ENCODE results near the gene SSH2. TPM values are rescaled to one million over a fixed set of nuclear protein-coding genes. Genes with fewer than 3 reads are reported as not detected.

The SSH2 gene
- total RNA-seq, 1 experiment from 2014 or later: 14.6 TPM

- no peak overlapping the region for H3K14ac ChIP-seq (ENCODE audit: insufficient read depth, low read length)
- Mint-ChIP-seq H3K4me3 (no peak overlapping the region), H3K27ac (no peak overlapping the region), H3K27me3 (ENCODE audit: low read depth) (no peaks in the 10 kb centered on the region), H3K36me3 (ENCODE audit: insufficient read depth in 1 of 3, low read depth in 3 of 3) (no peaks in the 10 kb centered on the region), H3K4me1 (peaks cover 6 to 10% of the 10 kb centered on the region in 2 experiments), H3K9me3 (no peaks in the 10 kb centered on the region)
- H4K5ac ChIP-seq (ENCODE audit: insufficient read length, low read depth, low read length): no peak overlapping the region
- no peaks in the 10 kb centered on the region for H4K20me1 ChIP-seq (ENCODE audit: control insufficient read depth, insufficient read depth, insufficient read length)
- H2BK15ac ChIP-seq (ENCODE audit: low read depth, low read length): no peak overlapping the region
- TF ChIP-seq CTCF (conservative IDR thresholded peaks at IDR 0.05): no peak
- no peak overlapping the region for H3K4me2 ChIP-seq (ENCODE audit: insufficient read depth, insufficient read length, low read length)
- no peaks in the 10 kb centered on the region for H3K9me3 ChIP-seq (ENCODE audit: control insufficient read depth, low read depth, low read length)
- no peak overlapping the region for H3K18ac ChIP-seq (ENCODE audit: insufficient read length, low read depth, low read length)
- no peak overlapping the region for H2BK5ac ChIP-seq (ENCODE audit: insufficient read length, low read length)
- no peak overlapping the region for H3K27ac ChIP-seq (ENCODE audit: insufficient read length, low read depth, low read length)
- no peak overlapping the region for H2BK20ac ChIP-seq (ENCODE audit: low read depth, low read length, poor library complexity, severe bottlenecking)
- no peaks in the 10 kb centered on the region for H3K23me2 ChIP-seq (ENCODE audit: insufficient read length, low read depth, low read length, poor library complexity, severe bottlenecking)
- H3K79me1 ChIP-seq (ENCODE audit: insufficient read depth, low read depth, low read length, poor library complexity, severe bottlenecking): no peaks in the 10 kb centered on the region
- no peak for DNase-seq
- WGBS (ENCODE audit: extremely low coverage, insufficient read length, low lambda C conversion rate): no CpG with 5 or more reads among the region's 2 CpGs
- no peak overlapping the region for H3K4ac ChIP-seq (ENCODE audit: low read depth, low read length)
- H4K91ac ChIP-seq (ENCODE audit: insufficient read length, low read depth, low read length): no peak overlapping the region
- H2BK12ac ChIP-seq (ENCODE audit: insufficient read length, low read depth, low read length): no peak overlapping the region
- H3K27me3 ChIP-seq (ENCODE audit: insufficient read depth, low read length): no peaks in the 10 kb centered on the region
- no peak overlapping the region for H3K23ac ChIP-seq (ENCODE audit: insufficient read length, low read depth, low read length)
- no peaks in the 10 kb centered on the region; the same call in 1 of the 2 replicates for H3K4me1 ChIP-seq (ENCODE audit: insufficient read depth, low read length)
- no peaks in the 10 kb centered on the region for H3K79me2 ChIP-seq (ENCODE audit: insufficient read depth, low read length)
- no peak overlapping the region for H3T11ph ChIP-seq (ENCODE audit: low read length)
- H3K9ac ChIP-seq (ENCODE audit: extremely low read depth, insufficient read length, low read length): no peak overlapping the region
- H2AK5ac ChIP-seq (ENCODE audit: insufficient read length, low read length): no peak overlapping the region
- H3K56ac ChIP-seq (ENCODE audit: insufficient read length, low read depth, low read length): no peak overlapping the region
- H2AFZ ChIP-seq (ENCODE audit: low read length): no peak overlapping the region
- no peak overlapping the region for H4K8ac ChIP-seq (replicated peaks; ENCODE audit: insufficient read length, low read depth, low read length)
- no peak overlapping the region for H2BK120ac ChIP-seq (ENCODE audit: low read depth, low read length, poor library complexity, severe bottlenecking)
Observed at GRCh38 chr17:29682054-29682453, 248.0 kb downstream of the SSH2 start.

Data from H9 (cell line).